ENCODE results near the gene FAM43A. TPM values are rescaled to one million over a fixed set of nuclear protein-coding genes. Genes with fewer than 3 reads are reported as not detected.

FAM43A gene
- polyA plus RNA-seq, 1 donor (not counting 4 experiments of a cell fraction or from before 2014, with no cell fraction given) = 1.1 TPM

DNA sequence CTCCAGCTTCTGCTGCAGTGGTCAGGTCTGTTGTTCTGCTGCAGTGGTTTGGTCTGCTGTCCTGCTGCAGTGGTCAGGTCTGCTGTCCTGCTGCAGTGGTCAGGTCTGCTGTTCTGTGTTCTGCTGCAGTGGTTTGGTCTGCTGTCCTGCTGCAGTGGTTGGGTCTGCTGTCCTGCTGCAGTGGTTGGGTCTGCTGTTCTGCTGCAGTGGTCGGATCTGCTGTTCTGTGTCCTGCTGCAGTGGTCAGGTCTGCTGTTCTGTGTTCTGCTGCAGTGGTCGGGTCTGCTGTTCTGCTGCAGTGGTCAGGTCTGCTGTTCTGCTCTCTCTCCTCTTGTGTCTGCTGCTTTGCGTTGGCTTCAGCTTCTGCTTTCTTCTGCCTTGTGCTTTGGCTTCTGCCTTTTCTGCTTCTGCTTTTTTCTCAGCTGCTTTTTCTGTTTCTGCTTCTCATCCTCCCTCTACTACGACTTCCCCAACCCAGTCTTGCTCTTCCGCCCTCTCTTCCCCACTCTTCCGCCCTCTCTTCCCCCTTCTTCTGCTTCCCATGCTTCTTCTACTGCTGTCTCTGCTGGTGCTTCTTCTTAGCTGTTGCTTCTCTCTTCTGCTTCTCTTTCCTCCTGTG, 50.7 kb downstream of the FAM43A start:
- no peaks in the 10 kb centered on the region for H3K79me2 ChIP-seq (ENCODE audit: control insufficient read depth, insufficient read depth, low read length)
- no peak overlapping the region for H3K4me3 ChIP-seq (ENCODE audit: control insufficient read depth in 2 of 3, extremely low read depth in 1 of 3, insufficient read depth in 2 of 3, low read depth in 1 of 3, low read length in 3 of 3)
- H3K9ac ChIP-seq (ENCODE audit: control insufficient read depth, extremely low read depth, insufficient read depth, low read length) = no peak overlapping the region
- no peak for FAIRE-seq
- H3K36me3 ChIP-seq (ENCODE audit: control insufficient read depth in 2 of 2, extremely low read depth in 1 of 2, insufficient read depth in 2 of 2, low read length in 2 of 2) = no peaks in the 10 kb centered on the region
- DNase-seq (ENCODE audit: low read depth, low spot score) = no peak
- H3K27me3 ChIP-seq (ENCODE audit: control insufficient read depth, extremely low read depth, insufficient read depth, low read length) = peaks cover 12% of the 10 kb centered on the region
- no peak overlapping the region for H3K27ac ChIP-seq (ENCODE audit: control insufficient read depth, insufficient read depth, low read length)
- dilution Hi-C loops (cut with MboI; ENCODE audit: extremely low pct_ligation_motif_present, low sequenced_read_pairs) = no loop called here
- H3K9me3 ChIP-seq (ENCODE audit: control insufficient read depth, low read depth, low read length) = no peaks in the 10 kb centered on the region
- H3K4me1 ChIP-seq (ENCODE audit: control insufficient read depth, extremely low read depth, insufficient read depth, low read length) = peaks cover 2% of the 10 kb centered on the region
- no peak overlapping the region for H3K4me2 ChIP-seq (ENCODE audit: control insufficient read depth, extremely low read depth, insufficient read depth, low read depth, low read length)
- TF ChIP-seq, protein P1, sequence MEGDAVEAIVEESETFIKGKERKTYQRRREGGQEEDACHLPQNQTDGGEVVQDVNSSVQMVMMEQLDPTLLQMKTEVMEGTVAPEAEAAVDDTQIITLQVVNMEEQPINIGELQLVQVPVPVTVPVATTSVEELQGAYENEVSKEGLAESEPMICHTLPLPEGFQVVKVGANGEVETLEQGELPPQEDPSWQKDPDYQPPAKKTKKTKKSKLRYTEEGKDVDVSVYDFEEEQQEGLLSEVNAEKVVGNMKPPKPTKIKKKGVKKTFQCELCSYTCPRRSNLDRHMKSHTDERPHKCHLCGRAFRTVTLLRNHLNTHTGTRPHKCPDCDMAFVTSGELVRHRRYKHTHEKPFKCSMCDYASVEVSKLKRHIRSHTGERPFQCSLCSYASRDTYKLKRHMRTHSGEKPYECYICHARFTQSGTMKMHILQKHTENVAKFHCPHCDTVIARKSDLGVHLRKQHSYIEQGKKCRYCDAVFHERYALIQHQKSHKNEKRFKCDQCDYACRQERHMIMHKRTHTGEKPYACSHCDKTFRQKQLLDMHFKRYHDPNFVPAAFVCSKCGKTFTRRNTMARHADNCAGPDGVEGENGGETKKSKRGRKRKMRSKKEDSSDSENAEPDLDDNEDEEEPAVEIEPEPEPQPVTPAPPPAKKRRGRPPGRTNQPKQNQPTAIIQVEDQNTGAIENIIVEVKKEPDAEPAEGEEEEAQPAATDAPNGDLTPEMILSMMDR (optimal IDR thresholded peaks at IDR 0.05 in 1 of 3, IDR thresholded peaks at IDR 0.05 in 1 of 3, conservative IDR thresholded peaks at IDR 0.05 in 1 of 3; ENCODE audit: extremely low read depth in 1 of 3, insufficient read depth in 2 of 3, low read length in 3 of 3) = no peak
- no peak for TF ChIP-seq EZH2 (IDR thresholded peaks at IDR 0.05; ENCODE audit: low read length)
- no peak overlapping the region for H2AFZ ChIP-seq (ENCODE audit: control insufficient read depth, low read length)
- no peaks in the 10 kb centered on the region for H3K9me1 ChIP-seq (ENCODE audit: control insufficient read depth, extremely low read depth, insufficient read depth, low read length)
- H4K20me1 ChIP-seq (ENCODE audit: control insufficient read depth, extremely low read depth, insufficient read depth, low read length) = no peaks in the 10 kb centered on the region

DNA sequence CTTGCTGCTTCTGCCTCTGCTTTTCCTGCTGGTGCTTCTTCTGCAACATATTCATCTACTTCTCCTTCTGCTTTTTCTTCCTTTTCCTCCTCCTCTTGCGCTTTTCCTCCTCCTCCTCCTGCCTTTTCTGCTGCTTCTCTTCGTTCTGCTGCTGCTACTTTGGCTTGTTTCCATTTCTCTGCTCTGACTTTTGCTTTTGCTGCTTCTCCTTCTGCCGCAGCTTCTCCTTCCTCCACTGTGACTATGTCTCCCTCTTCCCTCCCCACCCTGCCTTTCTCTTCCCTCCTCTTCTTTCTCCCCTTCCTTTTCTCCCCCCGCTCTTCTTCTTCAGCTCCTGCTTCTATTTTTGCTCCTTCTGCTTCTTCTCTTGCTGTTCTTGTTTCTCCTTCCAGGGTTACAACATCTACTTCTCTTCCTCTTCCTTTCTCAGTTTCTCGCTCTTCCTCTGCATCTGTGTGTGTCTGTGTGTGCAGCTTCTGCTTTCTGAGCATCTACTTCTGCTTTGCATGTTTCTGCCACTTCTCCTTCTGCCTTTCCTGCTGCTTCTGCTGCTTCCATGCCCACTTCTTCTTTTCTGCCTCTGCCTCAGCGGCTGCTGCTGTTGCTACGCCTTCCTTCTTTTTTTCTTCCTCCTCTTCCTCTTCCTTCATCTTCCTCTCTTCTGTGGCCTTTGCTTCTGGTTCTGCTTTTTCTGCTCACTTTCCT, 51.4 kb downstream of the FAM43A start:
- DNase-seq (ENCODE audit: low read depth, low spot score) (no peak), FAIRE-seq (no peak)
- peaks cover 2% of the 10 kb centered on the region for H3K4me1 ChIP-seq (ENCODE audit: control insufficient read depth, extremely low read depth, insufficient read depth, low read length)
- H4K20me1 ChIP-seq (ENCODE audit: control insufficient read depth, extremely low read depth, insufficient read depth, low read length) = no peaks in the 10 kb centered on the region
- no peaks in the 10 kb centered on the region for H3K9me1 ChIP-seq (ENCODE audit: control insufficient read depth, extremely low read depth, insufficient read depth, low read length)
- H2AFZ ChIP-seq (ENCODE audit: control insufficient read depth, low read length) = no peak overlapping the region
- H3K9me3 ChIP-seq (ENCODE audit: control insufficient read depth, low read depth, low read length) = no peaks in the 10 kb centered on the region
- TF ChIP-seq, protein P1 (optimal IDR thresholded peaks at IDR 0.05 in 1 of 3, IDR thresholded peaks at IDR 0.05 in 1 of 3, conservative IDR thresholded peaks at IDR 0.05 in 1 of 3; ENCODE audit: extremely low read depth in 1 of 3, insufficient read depth in 2 of 3, low read length in 3 of 3) = no peak
- peak; percentile 33 for TF ChIP-seq EZH2 (IDR thresholded peaks at IDR 0.05; ENCODE audit: low read length)
- H3K27me3 ChIP-seq (ENCODE audit: control insufficient read depth, extremely low read depth, insufficient read depth, low read length) = peaks cover 12% of the 10 kb centered on the region
- dilution Hi-C loops (cut with MboI; ENCODE audit: extremely low pct_ligation_motif_present, low sequenced_read_pairs) = no loop called here
- no peaks in the 10 kb centered on the region for H3K36me3 ChIP-seq (ENCODE audit: control insufficient read depth in 2 of 2, extremely low read depth in 1 of 2, insufficient read depth in 2 of 2, low read length in 2 of 2)
- H3K79me2 ChIP-seq (ENCODE audit: control insufficient read depth, insufficient read depth, low read length) = no peaks in the 10 kb centered on the region
- no peak overlapping the region for H3K9ac ChIP-seq (ENCODE audit: control insufficient read depth, extremely low read depth, insufficient read depth, low read length)
- H3K4me2 ChIP-seq (ENCODE audit: control insufficient read depth, extremely low read depth, insufficient read depth, low read depth, low read length) = no peak overlapping the region
- no peak overlapping the region for H3K4me3 ChIP-seq (ENCODE audit: control insufficient read depth in 2 of 3, extremely low read depth in 1 of 3, insufficient read depth in 2 of 3, low read depth in 1 of 3, low read length in 3 of 3)
- no peak overlapping the region for H3K27ac ChIP-seq (ENCODE audit: control insufficient read depth, insufficient read depth, low read length)

Small RNA genes lying within 50 kb of the gene (small RNA-seq; reads per million reads assigned to genes)
- 0 reads per million in 3 experiments for gene AC046143.2 (ENCODE audit: insufficient read length in 3 of 3, low read depth in 3 of 3, low replicate concordance in 1 of 3)

Other genes starting within 250 kb of the FAM43A start
- 55.9 to 103 TPM (median 85.5 TPM) in 3 replicates for gene ATP13A3, start 198.9 kb upstream of the FAM43A start, polyA plus RNA-seq
- 13.3 to 19.1 TPM (median 16.6 TPM) in 3 replicates for gene TMEM44, start 52.5 kb upstream of the FAM43A start, polyA plus RNA-seq
- gene LSG1, start 13.7 kb upstream of the FAM43A start, polyA plus RNA-seq = 33.3 to 43.0 TPM (median 40.7 TPM) in 3 replicates

Measured in keratinocyte (primary cell).